Common myeloid progenitor, CD34-positive (primary cell): ENCODE measurements around the gene CCND3.

Experiments used
- CTCF ChIA-PET: fragments of 350-600 bp; sonication (Branson Sonifier 250); formaldehyde crosslinking; loops from one replicate; lab custom pipeline; 2021; ENCODE audit warnings: antibody characterized with exemption; lab: Charles Lee
- POLR2A ChIA-PET: fragments of 350-600 bp; sonication (Branson Sonifier 250); formaldehyde crosslinking; loops from one replicate; lab custom pipeline; 2021; ENCODE audit warnings: antibody characterized with exemption; lab: Charles Lee
- DNase-seq, 3 donors: peaks; one replicate each; pipeline versions ENCODE4 v3.0.0 to v3.0.0-alpha.2; 2013
- H3K27ac ChIP-seq, 2 experiments: 1 replicate in 1 of 2; 2 replicates in 1 of 2; pipeline ENCODE4 v1.7.0; 2013; ENCODE audit warnings: inconsistent platforms in 2 of 2, low read length in 2 of 2, mild to moderate bottlenecking in 2 of 2, low read depth in 1 of 2, moderate library complexity in 1 of 2; ENCODE audit not compliant: severe bottlenecking in 2 of 2, insufficient read depth in 1 of 2, poor library complexity in 1 of 2
- H3K27me3 ChIP-seq, 5 experiments: replicated peaks in 2 of 5; 1 replicate in 3 of 5; 2 replicates in 2 of 5; pipeline versions ENCODE4 v1.6.1 to v1.7.0; 2013; ENCODE audit warnings: low read length in 4 of 5, mild to moderate bottlenecking in 2 of 5, moderate library complexity in 2 of 5, inconsistent platforms in 1 of 5; ENCODE audit not compliant: insufficient read depth in 5 of 5, control insufficient read depth in 4 of 5
- H3K36me3 ChIP-seq, 4 experiments: 1 replicate in 2 of 4; 2 replicates in 2 of 4; pipeline versions ENCODE4 v1.6.1 to v1.7.0; 2013; ENCODE audit warnings: low read length in 3 of 4, control low read depth in 1 of 4, mild to moderate bottlenecking in 1 of 4; ENCODE audit not compliant: control insufficient read depth in 4 of 4, insufficient read depth in 4 of 4
- H3K4me1 ChIP-seq, 4 experiments: 1 replicate in 3 of 4; 2 replicates in 1 of 4; pipeline versions ENCODE4 v1.6.1 to v1.7.1; 2013; ENCODE audit warnings: low read length in 3 of 4, mild to moderate bottlenecking in 3 of 4, control low read depth in 1 of 4, inconsistent platforms in 1 of 4, moderate library complexity in 1 of 4; ENCODE audit not compliant: control insufficient read depth in 4 of 4, insufficient read depth in 4 of 4; ENCODE audit errors: control extremely low read depth in 1 of 4
- H3K4me3 ChIP-seq, 7 experiments: 1 replicate in 4 of 7; 2 replicates in 3 of 7; pipeline versions ENCODE4 v1.5.1 to v1.7.0; 2013; ENCODE audit warnings: mild to moderate bottlenecking in 7 of 7, low read length in 6 of 7, moderate library complexity in 6 of 7, inconsistent platforms in 2 of 7, low read depth in 2 of 7, control low read depth in 1 of 7; ENCODE audit not compliant: insufficient read depth in 4 of 7, control insufficient read depth in 1 of 7; ENCODE audit errors: extremely low read depth in 1 of 7
- H3K9me3 ChIP-seq, 5 experiments: 1 replicate in 4 of 5; 2 replicates in 1 of 5; pipeline versions ENCODE4 v1.6.1 to v1.7.1; 2013; ENCODE audit warnings: low read length in 4 of 5, mild to moderate bottlenecking in 2 of 5, inconsistent platforms in 1 of 5, low read depth in 1 of 5, moderate library complexity in 1 of 5; ENCODE audit not compliant: control insufficient read depth in 4 of 5, insufficient read depth in 2 of 5; ENCODE audit errors: control extremely low read depth in 1 of 5
- WGBS: methylation state at CpG from one replicate; pipeline ENCODE4 v1.1.5; 2013; ENCODE audit not compliant: insufficient coverage; 5-methylcytosine and 5-hydroxymethylcytosine counted together

CCND3 gene

DNA sequence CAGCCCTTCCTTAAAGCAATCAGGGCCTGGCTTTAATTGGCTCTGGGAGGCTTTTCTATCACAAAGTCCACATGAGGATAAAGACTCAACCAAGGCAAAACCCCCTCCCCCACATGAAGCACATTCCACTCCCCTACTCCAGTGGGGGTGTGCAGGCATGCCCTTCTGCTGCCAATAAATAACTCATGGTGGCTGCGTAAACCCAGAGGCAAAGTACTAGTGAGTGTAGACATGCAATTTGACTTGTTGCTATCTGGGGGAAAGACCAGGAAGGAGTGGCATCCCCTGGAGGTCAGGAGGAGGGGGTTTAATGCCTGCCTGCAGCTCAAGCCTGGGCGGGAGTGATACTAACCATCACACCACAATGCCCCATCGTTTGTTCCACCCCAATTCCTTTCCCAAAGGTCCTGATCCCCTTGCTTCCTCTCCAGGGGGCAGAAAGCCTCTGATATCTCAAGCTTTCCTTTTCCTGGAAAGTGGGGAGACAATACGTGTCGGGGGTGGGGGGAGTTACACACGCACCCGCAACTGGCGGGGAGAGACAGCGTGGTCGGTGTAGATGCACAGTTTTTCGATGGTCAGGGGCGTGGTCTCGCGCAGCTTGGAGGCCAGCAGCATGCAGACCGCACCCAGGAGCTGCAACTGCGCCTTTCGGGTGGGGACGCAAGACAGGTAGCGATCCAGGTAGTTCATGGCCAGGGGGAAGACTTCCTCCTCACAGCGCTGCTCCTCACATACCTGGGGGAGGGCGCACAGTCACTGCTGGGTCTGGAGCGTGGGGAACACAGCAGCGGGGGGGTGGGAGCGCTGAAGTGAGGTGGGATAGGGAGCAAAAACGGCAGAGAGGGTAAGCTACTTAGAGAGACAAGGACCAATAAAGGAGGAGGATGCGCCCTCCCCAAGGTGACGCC is 1.5 kb downstream of the CCND3 start:
- peak in 2 of 3 donors; percentile 70 to 77 for DNase-seq
- Histone ChIP-seq H3K4me3 (peak overlapping the region; percentile 53 to 92 (median 82)), H3K9me3 (no peaks in the 10 kb centered on the region), H3K27me3 (no peaks in the 10 kb centered on the region), H3K4me1 (peaks cover 30 to 71% (median 65%) of the 10 kb centered on the region in 4 experiments), H3K27ac (peak overlapping the region in 1 of 2 experiments; percentile 54), H3K36me3 (peaks cover 0 to 31% (median 5%) of the 10 kb centered on the region in 4 experiments)
- 13% methylated on average over 13 of the region's 27 CpGs for WGBS
- ChIA-PET POLR2A (interaction anchor here (0.8 to 1.0 kb wide), 3 partner anchors 45 to 104 kb away, joined by 3 to 4 read pairs (median 3); partner anchors contain the start of gene USP49), CTCF (interaction anchor here (0.6 to 14.6 kb wide), 8 partner anchors 15 to 104 kb away, joined by 3 to 180 read pairs (median 4); partner anchors contain the start of genes BYSL, MED20 and TAF8)

- 0% methylated on average over 8 of the region's 11 CpGs for WGBS
- Histone ChIP-seq H3K9me3 (no peaks in the 10 kb centered on the region), H3K4me1 (peaks cover 30 to 79% (median 73%) of the 10 kb centered on the region in 4 experiments), H3K27me3 (no peaks in the 10 kb centered on the region), H3K36me3 (peaks cover 0 to 38% (median 11%) of the 10 kb centered on the region in 4 experiments), H3K27ac (peak overlapping the region in 1 of 2 experiments; percentile 68), H3K4me3 (peak overlapping the region in 6 of 7 experiments; percentile 29 to 90 (median 70))
- CTCF ChIA-PET: interaction anchor here (0.6 to 14.6 kb wide), 13 partner anchors 14 to 105 kb away, joined by 3 to 180 read pairs (median 4); partner anchors contain the start of genes BYSL, MED20 and TAF8
- POLR2A ChIA-PET: interaction anchor here (0.8 to 1.0 kb wide), 3 partner anchors 44 to 105 kb away, joined by 3 to 4 read pairs (median 3); partner anchors contain the start of gene USP49
- peak; percentile 90 to 93 (median 91) for DNase-seq
Observed at GRCh38 chr6:41939176-41939847, 2.3 kb downstream of the CCND3 start.

DNA sequence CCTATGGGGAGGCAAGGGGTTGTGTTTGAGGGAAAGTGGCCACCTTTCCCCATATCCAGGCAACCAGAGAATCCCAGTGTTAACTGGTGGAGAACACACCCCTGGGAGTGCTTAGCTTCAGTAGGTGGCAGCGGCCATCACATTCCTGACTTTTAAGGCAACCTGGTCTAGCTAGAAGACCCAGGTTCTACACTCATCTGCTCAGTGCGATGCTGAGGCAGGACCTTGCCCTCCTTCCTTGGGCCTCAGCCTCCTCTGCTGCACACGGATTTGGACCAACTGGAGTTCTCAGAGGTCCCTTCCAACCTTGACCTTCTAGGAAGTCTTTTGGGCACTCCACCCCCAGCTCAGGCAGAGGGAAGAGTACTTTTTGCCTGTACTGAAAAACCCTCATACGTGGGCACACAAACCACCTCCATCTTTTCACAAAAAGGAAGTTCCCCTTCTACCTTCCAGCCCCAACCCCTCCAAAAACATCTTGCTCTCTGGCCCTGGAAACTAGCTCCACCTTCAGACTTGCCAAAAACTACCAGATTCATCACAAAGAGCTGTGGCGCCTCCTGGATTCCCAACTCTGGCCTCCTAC is 2.9 kb downstream of the CCND3 start:
- H3K4me1 ChIP-seq: peaks cover 30 to 82% (median 76%) of the 10 kb centered on the region in 4 experiments
- POLR2A ChIA-PET: interaction anchor here (0.9 to 1.0 kb wide), 2 partner anchors 43 to 92 kb away, joined by 3 read pairs; partner anchors contain the start of gene USP49
- 45% methylated on average over 5 of the region's 5 CpGs for WGBS

DNA sequence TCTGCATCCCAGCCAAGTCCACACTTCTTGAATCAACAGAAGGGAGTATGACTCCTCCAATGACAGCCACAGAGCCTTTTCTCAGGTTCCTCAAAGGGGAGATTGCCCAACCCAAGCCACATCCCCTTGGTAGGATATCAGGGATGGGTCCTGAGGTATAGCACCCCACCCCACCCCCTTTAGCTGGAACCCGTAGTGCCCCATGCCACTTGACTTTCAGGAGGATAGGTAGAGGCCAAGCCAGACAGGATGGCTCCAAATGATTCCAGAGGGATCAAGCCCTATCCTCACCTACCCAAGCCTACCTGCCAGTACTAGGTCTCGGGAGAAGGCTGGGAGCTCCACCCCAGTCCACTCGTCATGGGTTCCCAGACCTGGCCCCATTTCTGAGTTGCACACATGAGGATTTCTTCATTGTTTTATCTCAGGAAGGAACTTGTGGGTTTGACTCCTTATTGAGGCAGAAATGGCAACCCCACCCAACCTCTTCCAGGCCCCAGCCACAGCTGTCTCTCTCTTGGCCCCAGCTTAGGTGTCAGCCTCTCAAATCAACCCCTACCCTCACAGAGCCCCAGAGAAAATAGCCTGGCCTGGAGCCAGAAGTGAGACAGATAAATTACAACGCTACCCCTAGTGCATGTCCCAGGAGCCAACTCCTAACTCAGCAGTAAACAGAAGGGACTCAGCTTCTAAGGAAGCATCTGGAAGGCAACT is 3.6 kb downstream of the CCND3 start:
- 0% methylated on average over 2 of the region's 4 CpGs for WGBS
- peaks cover 1 to 50% (median 17%) of the 10 kb centered on the region in 4 experiments for H3K36me3 ChIP-seq
- H3K9me3 ChIP-seq: no peaks in the 10 kb centered on the region
- no peaks in the 10 kb centered on the region for H3K27me3 ChIP-seq
- H3K4me1 ChIP-seq: peaks cover 30 to 82% (median 76%) of the 10 kb centered on the region in 4 experiments
- POLR2A ChIA-PET: interaction anchor here (0.9 kb wide), 1 partner anchor 92 kb away, joined by 3 read pairs; no protein-coding TSS in a partner anchor
- peak; percentile 63 to 87 (median 85) for DNase-seq
- H3K27ac ChIP-seq: peak overlapping the region in 1 of 2 experiments; percentile 69
- CTCF ChIA-PET: interaction anchor here (0.5 to 14.6 kb wide), 12 partner anchors 13 to 151 kb away, joined by 3 to 180 read pairs (median 6); partner anchors contain the start of genes BYSL, MED20, TAF8 and TOMM6
- peak overlapping the region in 6 of 7 experiments; percentile 29 to 90 (median 70) for H3K4me3 ChIP-seq

More for the DNA sequence above, 2.9 kb downstream of the CCND3 start:
- H3K9me3 ChIP-seq: no peaks in the 10 kb centered on the region
- CTCF ChIA-PET: interaction anchor here (0.5 to 14.6 kb wide), 12 partner anchors 13 to 152 kb away, joined by 3 to 180 read pairs (median 6); partner anchors contain the start of genes BYSL, MED20, TAF8 and TOMM6
- H3K27ac ChIP-seq: peak overlapping the region in 1 of 2 experiments; percentile 69
- H3K4me3 ChIP-seq: peak overlapping the region in 6 of 7 experiments; percentile 29 to 90 (median 70)
- no peaks in the 10 kb centered on the region for H3K27me3 ChIP-seq
- DNase-seq: peak in 2 of 3 donors; percentile 46 to 54
- H3K36me3 ChIP-seq: peaks cover 0 to 43% (median 13%) of the 10 kb centered on the region in 4 experiments

DNA sequence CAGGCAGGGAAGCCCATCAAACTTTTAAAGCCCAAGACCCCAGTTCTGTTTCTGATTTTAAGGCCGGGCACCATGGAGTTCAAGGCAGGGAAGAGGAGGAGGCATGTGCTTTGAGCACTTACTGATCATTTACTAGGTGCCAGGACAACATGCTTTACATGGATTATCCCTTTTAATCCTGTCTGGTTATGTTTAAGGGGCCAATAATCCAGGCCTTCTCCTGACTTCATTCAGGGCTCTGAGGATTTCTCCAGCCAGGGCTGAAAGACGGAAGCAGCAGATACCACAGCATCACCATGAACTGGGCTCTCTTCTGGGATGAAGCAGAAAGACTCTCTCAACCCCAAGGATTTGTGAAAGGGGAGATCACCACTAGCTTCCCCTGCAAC is 4.1 kb downstream of the CCND3 start:
- ChIA-PET POLR2A (no interaction called here), CTCF (interaction anchor here (1.0 to 14.6 kb wide), 11 partner anchors 12 to 151 kb away, joined by 3 to 180 read pairs (median 7); partner anchors contain the start of genes BYSL, MED20, TAF8 and TOMM6)
- Histone ChIP-seq H3K4me1 (peaks cover 30 to 80% (median 74%) of the 10 kb centered on the region in 4 experiments), H3K27me3 (no peaks in the 10 kb centered on the region), H3K4me3 (peak overlapping the region in 3 of 7 experiments; percentile 57 to 90 (median 89)), H3K36me3 (peaks cover 4 to 55% (median 23%) of the 10 kb centered on the region in 4 experiments), H3K27ac (no peak overlapping the region), H3K9me3 (no peaks in the 10 kb centered on the region)
- WGBS: 67% methylated on average over 2 of the region's 2 CpGs
- no peak for DNase-seq
